Stimulated activated CD4-positive, alpha-beta T cell treated with anti-CD3 and anti-CD28 coated beads, Interleukin-12 subunit alpha, Interleukin-12 subunit beta, amount 100 ng/mL, for 4 hours (primary cell): Measurements from ENCODE around the gene ZNF592.

Experiments used
- DNase-seq: peaks from one replicate; pipeline ENCODE4 v3.0.0-alpha.2; 2020

Gene ZNF592

GRCh38 chr15:84812842-84813241 lies 64.5 kb downstream of the ZNF592 start:
- no peak for DNase-seq

- DNase-seq: no peak
These were observed 65.0 kb downstream of the ZNF592 start for GRCh38 chr15:84813435-84813834.

GRCh38 chr15:84813931-84814330 lies 65.5 kb downstream of the ZNF592 start:
- no peak for DNase-seq

- DNase-seq: no peak
These were observed 66.5 kb downstream of the ZNF592 start for GRCh38 chr15:84814916-84815315.

GRCh38 chr15:84816694-84817465 lies 68.5 kb downstream of the ZNF592 start, which contains the start of gene ALPK3:
Gene ALPK3 (plus strand): TSS chr15:84817356. CDS start chr15:84817453, 97 bp downstream.
- no peak for DNase-seq

GRCh38 chr15:84817466-84818081 lies 69.2 kb downstream of the ZNF592 start:
- DNase-seq: no peak

- DNase-seq: no peak
These were observed 70.1 kb downstream of the ZNF592 start for GRCh38 chr15:84818261-84819131.

- DNase-seq: no peak
These were observed 70.9 kb downstream of the ZNF592 start for GRCh38 chr15:84819291-84819768.

GRCh38 chr15:84819791-84820190 lies 71.4 kb downstream of the ZNF592 start:
- no peak for DNase-seq

GRCh38 chr15:84821501-84822021 lies 73.2 kb downstream of the ZNF592 start:
- no peak for DNase-seq

GRCh38 chr15:84822653-84823281 lies 74.4 kb downstream of the ZNF592 start:
- DNase-seq: no peak

- no peak for DNase-seq
These were observed 75.0 kb downstream of the ZNF592 start for GRCh38 chr15:84823282-84823878.

GRCh38 chr15:84824260-84825007 lies 76.0 kb downstream of the ZNF592 start:
- no peak for DNase-seq

GRCh38 chr15:84826369-84826823 lies 78.0 kb downstream of the ZNF592 start:
- DNase-seq: no peak

GRCh38 chr15:84827246-84827645 lies 78.9 kb downstream of the ZNF592 start:
- no peak for DNase-seq

GRCh38 chr15:84828086-84828908 lies 79.9 kb downstream of the ZNF592 start:
- no peak for DNase-seq

GRCh38 chr15:84829428-84829827 lies 81.0 kb downstream of the ZNF592 start:
- no peak for DNase-seq

GRCh38 chr15:84830036-84830435 lies 81.6 kb downstream of the ZNF592 start:
- no peak for DNase-seq

- DNase-seq: no peak
These were observed 82.6 kb downstream of the ZNF592 start for GRCh38 chr15:84831028-84831427.

- no peak for DNase-seq
These were observed 83.2 kb downstream of the ZNF592 start for GRCh38 chr15:84831613-84832012.
